IPS-18c (cell line): ENCODE results near the gene ECD.

ENCODE experiments used
- H3K4me3 ChIP-seq: 2 replicates; pipeline ENCODE4 v1.7.0; 2013; ENCODE audit warnings: low read depth, mild to moderate bottlenecking, low read length, moderate library complexity; ENCODE audit not compliant: insufficient read depth
- H3K9me3 ChIP-seq: one replicate; pipeline ENCODE4 v1.6.1; 2013; ENCODE audit warnings: mild to moderate bottlenecking, low read length, moderate library complexity; ENCODE audit not compliant: control insufficient read depth, insufficient read depth

ECD gene

DNA sequence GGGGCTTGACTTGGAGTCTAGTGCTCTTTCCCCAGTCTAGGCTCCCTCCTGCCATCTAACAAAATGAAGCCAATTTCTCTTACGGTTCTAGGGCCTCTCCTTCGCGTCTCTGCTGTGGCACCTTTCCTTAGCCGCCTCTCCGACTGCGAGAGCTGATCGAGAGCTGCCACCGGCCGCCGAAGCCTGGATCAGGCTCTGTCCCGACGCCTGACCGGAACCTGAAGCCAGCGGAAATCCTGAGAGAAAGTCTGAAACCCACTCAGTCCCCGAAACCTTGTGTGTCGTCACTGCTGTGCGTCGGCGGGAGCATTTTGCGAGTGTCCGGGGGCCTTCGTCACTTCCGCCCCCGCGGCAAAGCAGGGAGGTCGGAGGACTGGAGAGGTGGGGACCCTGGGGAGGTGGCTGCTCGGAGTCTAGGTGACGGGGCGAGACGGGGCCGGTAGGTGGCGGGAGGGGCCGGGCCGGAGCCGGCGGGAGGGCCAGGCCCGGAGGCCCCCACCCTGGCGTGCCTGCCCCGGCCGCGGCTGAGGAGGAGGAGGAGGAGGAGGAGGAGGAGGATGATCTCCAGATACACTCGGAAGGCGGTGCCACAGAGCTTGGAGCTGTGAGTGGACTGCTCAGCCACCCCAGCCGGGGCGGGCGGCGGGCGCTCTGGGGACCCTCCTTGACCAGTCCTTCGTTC is at the start of gene ECD, which contains the start of gene FAM149B1:
TSS of gene ECD (minus strand) at position 226 of the 682 bp plus-strand sequence. CDS start 4,071 bp downstream, outside the sequence.
TSS of gene FAM149B1 (plus strand) at position 337 of the 682 bp plus-strand sequence. CDS start at position 558, 221 bp downstream.
- Histone ChIP-seq H3K4me3 (peak within 1 kb of the TSS; percentile 98), H3K9me3 (no peaks in the 10 kb centered on the region)

GRCh38 chr10:73215749-73216148 is 47.9 kb upstream of the ECD start:
- Histone ChIP-seq H3K9me3 (no peaks in the 10 kb centered on the region), H3K4me3 (no peak overlapping the region)

DNA sequence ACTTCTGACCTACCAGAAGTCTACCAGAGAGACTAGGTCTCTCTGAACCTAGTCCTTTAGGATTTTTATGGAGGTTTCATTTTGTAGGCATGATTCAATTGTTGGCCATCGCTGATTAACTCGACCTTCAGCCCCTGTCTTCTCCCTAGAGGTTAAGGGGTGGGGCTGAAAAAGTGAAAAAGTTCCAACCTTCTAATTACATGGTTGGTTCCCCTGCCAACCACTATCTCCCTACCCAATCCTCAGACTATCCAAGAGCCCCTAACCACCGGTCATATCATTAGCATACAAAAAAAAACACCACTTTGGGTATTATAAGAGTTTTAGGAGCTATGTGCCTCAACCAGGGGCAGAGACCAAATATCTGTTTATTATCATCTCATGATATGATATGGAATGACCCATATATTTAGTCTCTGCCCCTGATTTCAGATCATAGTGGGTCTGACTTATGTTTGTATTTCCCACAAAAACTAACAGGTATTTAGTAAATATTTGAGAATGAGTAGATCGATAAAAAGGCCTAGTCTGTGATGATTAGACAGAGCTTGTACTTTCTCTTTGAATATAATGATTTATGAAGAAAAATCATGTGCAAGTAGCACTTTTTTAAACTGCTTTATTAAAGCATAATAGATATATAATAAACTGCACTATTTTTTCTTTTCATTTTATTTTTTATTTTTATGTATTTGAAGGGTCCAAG is 43.5 kb upstream of the ECD start:
- Histone ChIP-seq H3K9me3 (peaks cover 5% of the 10 kb centered on the region), H3K4me3 (no peak overlapping the region)

DNA sequence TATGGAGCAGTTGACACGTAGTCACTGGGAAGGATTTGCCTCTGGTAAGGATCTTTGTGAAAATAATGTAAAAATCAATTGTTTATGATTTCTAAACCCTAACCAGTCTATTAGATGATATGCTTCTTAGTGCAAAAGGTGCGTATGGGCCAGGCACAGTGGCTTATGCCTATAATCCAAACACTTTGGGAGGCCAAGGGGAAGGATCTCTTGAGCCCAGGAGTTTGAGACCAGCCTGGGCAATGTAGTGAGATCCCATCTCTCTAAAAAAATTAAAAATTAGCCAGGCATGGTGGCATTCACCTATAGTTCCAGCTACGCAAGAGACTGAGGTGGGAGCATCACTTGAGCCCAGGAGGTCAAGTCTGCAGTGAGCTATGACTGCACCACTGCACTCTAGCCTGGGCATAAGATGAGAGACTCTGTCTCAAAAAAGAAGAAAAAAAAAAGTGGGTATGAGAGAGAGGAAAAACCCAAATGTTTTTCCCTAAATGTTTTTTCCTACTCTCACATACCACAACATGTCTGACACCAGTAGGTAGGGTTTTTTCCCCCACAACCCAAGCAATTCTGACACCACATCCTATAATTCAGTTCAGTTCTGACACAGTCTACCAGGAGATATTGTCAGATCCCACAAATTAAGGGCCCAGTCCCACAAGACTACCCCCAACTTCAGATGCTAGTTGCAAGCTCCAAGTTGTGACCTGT is 42.7 kb upstream of the ECD start:
- no peak overlapping the region for H3K4me3 ChIP-seq
- H3K9me3 ChIP-seq = peaks cover 5% of the 10 kb centered on the region

DNA sequence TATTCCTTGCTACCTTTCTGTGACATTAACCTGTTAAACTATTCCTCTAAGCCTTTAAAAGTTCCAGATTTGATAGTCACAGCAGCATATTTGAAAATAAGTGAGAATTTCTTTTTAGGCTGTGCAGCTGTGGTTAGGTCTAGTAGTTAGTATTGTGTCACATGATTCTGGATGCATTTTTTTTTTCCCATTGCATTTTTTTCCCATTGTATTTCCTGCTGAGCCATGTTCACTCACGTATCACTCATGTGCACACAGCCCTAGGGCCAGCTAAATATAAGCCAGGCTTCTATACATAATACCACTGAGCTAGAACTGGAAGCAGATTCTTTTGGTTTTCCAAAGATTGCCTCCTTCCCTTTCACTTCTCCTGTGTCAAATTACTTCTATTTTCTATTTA is 41.9 kb upstream of the ECD start:
- H3K4me3 ChIP-seq = no peak overlapping the region
- H3K9me3 ChIP-seq = peaks cover 7% of the 10 kb centered on the region

DNA sequence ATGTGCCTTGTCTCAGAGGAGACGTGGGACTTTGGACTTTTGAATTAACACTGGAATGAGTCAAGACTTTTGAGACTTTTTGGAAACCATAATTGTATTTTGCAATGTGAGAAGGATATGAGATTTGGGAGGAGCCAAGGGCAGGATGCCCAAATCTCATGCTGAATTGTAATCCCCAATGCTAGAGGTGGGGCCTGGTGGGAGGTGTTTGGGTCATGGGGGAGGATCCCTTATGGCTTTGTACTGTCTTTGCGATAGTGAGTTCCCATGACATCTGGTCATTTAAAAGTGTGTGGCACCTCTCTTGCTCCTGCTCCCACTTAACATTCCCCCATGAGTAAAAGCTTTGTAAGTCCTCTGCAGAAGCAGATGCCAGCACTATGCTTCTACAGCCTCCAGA is 40.1 kb upstream of the ECD start:
- Histone ChIP-seq H3K4me3 (no peak overlapping the region), H3K9me3 (peaks cover 7% of the 10 kb centered on the region)

GRCh38 chr10:73206385-73206784 is 38.6 kb upstream of the ECD start:
- Histone ChIP-seq H3K9me3 (peaks cover 7% of the 10 kb centered on the region), H3K4me3 (no peak overlapping the region)

GRCh38 chr10:73205890-73206289 is 38.1 kb upstream of the ECD start:
- peaks cover 7% of the 10 kb centered on the region for H3K9me3 ChIP-seq
- no peak overlapping the region; the same call in 1 of the 2 replicates for H3K4me3 ChIP-seq

DNA sequence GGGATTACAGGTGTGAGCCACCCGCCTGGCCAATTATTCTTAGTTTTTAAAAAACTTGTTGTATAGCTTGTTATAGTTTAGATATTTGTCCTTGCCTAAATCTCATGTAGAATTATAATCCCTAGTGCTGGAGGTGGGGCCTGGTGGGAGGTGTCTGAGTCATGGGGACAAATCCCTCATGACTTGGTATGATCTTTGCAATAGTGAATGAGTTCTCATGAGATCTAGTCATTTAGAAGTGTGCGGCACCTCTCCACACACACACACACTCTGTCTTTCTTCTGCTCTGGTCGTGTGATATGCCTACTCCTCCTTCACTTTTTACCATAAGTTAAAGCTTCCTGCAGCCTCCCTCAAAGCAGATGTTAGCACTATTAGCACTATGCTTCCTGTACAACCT is 37.3 kb upstream of the ECD start:
- peaks cover 7% of the 10 kb centered on the region for H3K9me3 ChIP-seq

DNA sequence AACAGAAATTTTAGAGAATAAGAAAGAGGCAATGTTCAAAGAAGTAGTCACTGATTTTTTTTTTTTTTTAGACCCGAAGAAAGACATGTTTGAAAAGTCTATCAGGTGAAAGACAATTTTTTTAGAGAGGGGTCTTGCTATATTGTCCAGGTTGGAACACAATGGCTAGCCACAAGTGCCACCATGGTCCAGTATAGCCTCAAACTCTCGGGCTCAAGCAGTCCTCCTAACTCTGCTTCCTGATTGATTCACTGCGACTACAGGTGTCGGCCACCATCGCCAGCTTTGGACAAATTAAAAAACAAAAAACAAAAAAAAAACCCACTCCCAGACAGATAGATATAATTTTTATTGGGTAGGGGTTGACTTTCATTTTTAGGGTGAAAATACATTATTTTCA is 22.4 kb upstream of the ECD start:
- Histone ChIP-seq H3K9me3 (no peaks in the 10 kb centered on the region), H3K4me3 (no peak overlapping the region)

More for the DNA sequence above, 37.3 kb upstream of the ECD start:
- no peak overlapping the region for H3K4me3 ChIP-seq

DNA sequence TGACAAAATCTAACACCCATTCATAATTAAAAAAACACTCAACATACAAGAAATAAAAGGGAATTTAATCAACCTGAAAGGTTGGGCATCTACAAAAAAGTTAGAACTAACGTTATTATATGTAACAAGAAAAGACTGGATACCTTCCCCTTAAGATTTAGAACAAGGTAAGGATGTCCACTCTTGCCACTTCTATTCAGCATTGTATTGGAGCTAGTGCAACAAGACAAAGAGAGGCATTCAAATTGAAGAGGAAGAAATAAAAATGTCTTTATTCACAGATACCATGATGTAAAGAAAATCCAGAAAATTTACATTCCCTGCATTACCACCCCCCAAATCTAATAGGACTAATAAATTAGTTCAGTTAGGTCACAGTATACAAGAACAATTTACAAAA is 18.5 kb upstream of the ECD start:
- Histone ChIP-seq H3K4me3 (no peak overlapping the region), H3K9me3 (no peaks in the 10 kb centered on the region)

DNA sequence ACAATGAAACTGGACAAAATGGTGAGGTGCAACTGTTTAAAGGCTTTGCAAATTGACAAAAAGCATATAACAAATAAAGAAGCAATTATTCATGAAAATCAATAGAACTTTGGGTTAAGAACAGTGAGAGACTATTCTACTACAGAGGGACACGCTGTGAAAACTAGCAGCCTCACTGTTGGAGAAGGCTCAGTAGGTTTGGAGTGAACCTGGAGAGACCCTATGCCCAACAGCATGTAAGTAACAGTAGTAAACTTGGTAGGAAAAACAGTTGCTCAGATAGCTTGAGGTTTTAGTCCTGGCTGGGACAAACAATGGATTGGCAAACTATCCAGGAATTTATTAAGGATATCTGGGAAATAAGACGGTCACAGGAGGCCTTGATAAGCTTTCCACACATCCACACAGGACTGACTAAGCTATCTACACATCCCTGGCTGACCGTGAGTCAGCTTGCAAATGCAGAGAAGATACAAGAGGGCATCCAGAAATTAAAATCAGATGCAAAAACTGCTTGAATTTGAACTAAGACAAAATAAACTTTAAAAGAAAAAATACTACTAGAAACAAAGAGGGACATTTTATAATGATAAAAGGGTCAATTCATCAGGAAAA is 16.0 kb upstream of the ECD start:
- H3K4me3 ChIP-seq = no peak overlapping the region
- no peaks in the 10 kb centered on the region for H3K9me3 ChIP-seq

- Histone ChIP-seq H3K4me3 (no peak overlapping the region), H3K9me3 (no peaks in the 10 kb centered on the region)
Observed at GRCh38 chr10:73182568-73182967, 14.8 kb upstream of the ECD start.

- Histone ChIP-seq H3K4me3 (no peak overlapping the region), H3K9me3 (no peaks in the 10 kb centered on the region)
Observed at GRCh38 chr10:73174148-73174925, 6.5 kb upstream of the ECD start.

DNA sequence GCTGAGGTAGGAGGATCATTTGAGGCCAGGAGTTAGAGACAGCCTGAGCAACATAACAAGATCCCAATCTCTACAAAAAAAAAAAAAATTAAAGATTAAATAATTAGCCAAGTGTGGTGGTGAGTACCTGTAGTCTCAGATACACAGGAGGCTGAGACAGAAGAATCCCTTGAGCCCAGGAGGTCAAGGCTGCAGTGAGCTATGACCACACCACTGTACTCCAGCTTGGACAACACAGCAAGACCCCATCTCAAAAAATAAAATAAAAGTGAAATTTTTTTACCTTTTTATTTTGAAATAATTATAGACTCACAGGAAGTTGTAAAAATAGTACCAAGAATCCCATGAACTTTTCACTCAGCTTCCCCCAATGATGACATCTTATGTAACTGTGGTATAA is 5.1 kb upstream of the ECD start:
- Histone ChIP-seq H3K9me3 (no peaks in the 10 kb centered on the region), H3K4me3 (no peak overlapping the region)

- Histone ChIP-seq H3K9me3 (no peaks in the 10 kb centered on the region), H3K4me3 (no peak overlapping the region)
Observed at GRCh38 chr10:73169320-73169719, 1.5 kb upstream of the ECD start.

- no peaks in the 10 kb centered on the region for H3K9me3 ChIP-seq
- H3K4me3 ChIP-seq = peak overlapping the region; percentile 98
Observed at GRCh38 chr10:73168465-73168803, 626 bp upstream of the ECD start.
